Activated CD8-positive, alpha-beta T cell treated with anti-CD3 and anti-CD28 coated beads for 36 hours (primary cell): Measurements from ENCODE around the gene SFRP4. TPM values are rescaled to one million over a fixed set of nuclear protein-coding genes. Genes with fewer than 3 reads are reported as not detected.
A peak's percentile ranks its signal among the peaks of the same experiment; 100 is the strongest.

ENCODE experiments used
- ATAC-seq: fragments of 200-7000 bp; cut with Tn5 transposase; one replicate; pipeline ENCODE4 v1.10.0; 2021; ENCODE audit warnings: mild to moderate bottlenecking, moderate library complexity
- CTCF ChIA-PET: fragments of 350-600 bp; sonication (Branson Sonifier 250); formaldehyde crosslinking; loops from one replicate; lab custom pipeline; 2021; ENCODE audit warnings: antibody characterized with exemption; lab: Charles Lee
- POLR2A ChIA-PET: fragments of 350-600 bp; sonication (Branson Sonifier 250); formaldehyde crosslinking; loops from one replicate; lab custom pipeline; 2021; ENCODE audit warnings: antibody characterized with exemption; lab: Charles Lee
- DNase-seq: peaks from one replicate; pipeline ENCODE4 v3.0.0-alpha.2; 2020
- H3K27ac Mint-ChIP-seq: one replicate; pipeline ENCODE4 v1.8.0; 2021; ENCODE audit warnings: mild to moderate bottlenecking, mixed read lengths
- H3K27me3 Mint-ChIP-seq: one replicate; pipeline ENCODE4 v1.8.0; 2021; ENCODE audit warnings: mixed read lengths
- H3K36me3 Mint-ChIP-seq: one replicate; pipeline ENCODE4 v1.8.0; 2021; ENCODE audit warnings: low read depth, mixed read lengths
- H3K4me1 Mint-ChIP-seq: one replicate; pipeline ENCODE4 v1.8.0; 2021; ENCODE audit warnings: low read depth, mixed read lengths
- H3K4me3 Mint-ChIP-seq: one replicate; pipeline ENCODE4 v1.8.0; 2021; ENCODE audit warnings: mild to moderate bottlenecking, moderate library complexity, mixed read lengths
- H3K9me3 Mint-ChIP-seq: one replicate; pipeline ENCODE4 v1.8.0; 2021; ENCODE audit warnings: mixed read lengths
- intact Hi-C: fragments of 100-400 bp; cut with micrococcal nuclease; formaldehyde crosslinking; loops from one replicate; pipeline ENCODE4 v1.10.0; 2022
- total RNA-seq, 2 experiments: library from RNA; stranded (reverse); gene quantifications; one replicate each; pipeline ENCODE4 v1.2.3, GENCODE V29; 2021
- TF ChIP-seq, protein P1 (sequence below): fragments of 200-600 bp; IDR thresholded peaks from one replicate; pipeline ENCODE4 v1.8.0; 2022; ENCODE audit warnings: antibody characterized with exemption, mild to moderate bottlenecking

The SFRP4 gene
- total RNA-seq, 2 experiments from 2014 or later: not detected

DNA sequence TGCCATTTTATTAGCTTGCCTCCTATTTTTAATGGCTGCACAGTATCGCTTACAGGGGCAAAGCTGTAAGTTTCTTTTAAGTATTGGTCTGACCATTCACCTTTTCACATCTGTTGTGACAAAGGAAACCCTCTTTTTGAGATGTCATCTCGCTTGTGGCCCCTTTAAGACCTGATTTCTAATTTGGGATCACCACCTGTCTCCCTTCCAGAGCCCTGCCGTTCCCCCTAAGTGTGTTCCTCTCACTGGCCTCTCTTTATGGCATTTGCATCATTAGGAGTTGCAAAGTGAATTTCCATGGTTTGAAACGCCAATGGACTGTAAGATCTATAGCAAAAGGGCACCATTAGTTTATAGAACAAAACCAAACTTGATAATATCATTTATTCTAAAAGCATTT, 5.3 kb upstream of the SFRP4 start:
- no peak for ATAC-seq

GRCh38 chr7:37920849-37921805, 4.5 kb upstream of the SFRP4 start:
- Mint-ChIP-seq H3K36me3 (no peaks in the 10 kb centered on the region), H3K9me3 (peaks cover 3% of the 10 kb centered on the region), H3K4me1 (peaks cover 17% of the 10 kb centered on the region), H3K27ac (peak overlapping the region; percentile 36), H3K27me3 (peaks cover 56% of the 10 kb centered on the region), H3K4me3 (peak overlapping the region; percentile 76)
- intact Hi-C loops: no loop called here
- ChIA-PET CTCF (interaction anchor here (0.7 to 4.7 kb wide), 7 partner anchors 9 to 448 kb away, joined by 3 to 25 read pairs (median 4); no protein-coding TSS in a partner anchor), POLR2A (no interaction called here)
- TF ChIP-seq, protein P1, sequence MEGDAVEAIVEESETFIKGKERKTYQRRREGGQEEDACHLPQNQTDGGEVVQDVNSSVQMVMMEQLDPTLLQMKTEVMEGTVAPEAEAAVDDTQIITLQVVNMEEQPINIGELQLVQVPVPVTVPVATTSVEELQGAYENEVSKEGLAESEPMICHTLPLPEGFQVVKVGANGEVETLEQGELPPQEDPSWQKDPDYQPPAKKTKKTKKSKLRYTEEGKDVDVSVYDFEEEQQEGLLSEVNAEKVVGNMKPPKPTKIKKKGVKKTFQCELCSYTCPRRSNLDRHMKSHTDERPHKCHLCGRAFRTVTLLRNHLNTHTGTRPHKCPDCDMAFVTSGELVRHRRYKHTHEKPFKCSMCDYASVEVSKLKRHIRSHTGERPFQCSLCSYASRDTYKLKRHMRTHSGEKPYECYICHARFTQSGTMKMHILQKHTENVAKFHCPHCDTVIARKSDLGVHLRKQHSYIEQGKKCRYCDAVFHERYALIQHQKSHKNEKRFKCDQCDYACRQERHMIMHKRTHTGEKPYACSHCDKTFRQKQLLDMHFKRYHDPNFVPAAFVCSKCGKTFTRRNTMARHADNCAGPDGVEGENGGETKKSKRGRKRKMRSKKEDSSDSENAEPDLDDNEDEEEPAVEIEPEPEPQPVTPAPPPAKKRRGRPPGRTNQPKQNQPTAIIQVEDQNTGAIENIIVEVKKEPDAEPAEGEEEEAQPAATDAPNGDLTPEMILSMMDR: peak; percentile 11
- DNase-seq (peak; percentile 51), ATAC-seq (peak; percentile 67)

More for the DNA sequence above, 5.3 kb upstream of the SFRP4 start:
- H3K9me3 Mint-ChIP-seq: peaks cover 4% of the 10 kb centered on the region
- intact Hi-C loops: no loop called here
- H3K4me1 Mint-ChIP-seq: peaks cover 15% of the 10 kb centered on the region
- no peaks in the 10 kb centered on the region for H3K36me3 Mint-ChIP-seq
- peak overlapping the region; percentile 76 for H3K4me3 Mint-ChIP-seq
- peaks cover 54% of the 10 kb centered on the region for H3K27me3 Mint-ChIP-seq
- DNase-seq: no peak
- CTCF ChIA-PET: interaction anchor here (4.7 kb wide), 1 partner anchor 448 kb away, joined by 25 read pairs; no protein-coding TSS in a partner anchor
- POLR2A ChIA-PET: interaction anchor here (0.5 kb wide), 1 partner anchor 173 kb away, joined by 4 read pairs; no protein-coding TSS in a partner anchor
- no peak overlapping the region for H3K27ac Mint-ChIP-seq
- TF ChIP-seq, protein P1: no peak

DNA sequence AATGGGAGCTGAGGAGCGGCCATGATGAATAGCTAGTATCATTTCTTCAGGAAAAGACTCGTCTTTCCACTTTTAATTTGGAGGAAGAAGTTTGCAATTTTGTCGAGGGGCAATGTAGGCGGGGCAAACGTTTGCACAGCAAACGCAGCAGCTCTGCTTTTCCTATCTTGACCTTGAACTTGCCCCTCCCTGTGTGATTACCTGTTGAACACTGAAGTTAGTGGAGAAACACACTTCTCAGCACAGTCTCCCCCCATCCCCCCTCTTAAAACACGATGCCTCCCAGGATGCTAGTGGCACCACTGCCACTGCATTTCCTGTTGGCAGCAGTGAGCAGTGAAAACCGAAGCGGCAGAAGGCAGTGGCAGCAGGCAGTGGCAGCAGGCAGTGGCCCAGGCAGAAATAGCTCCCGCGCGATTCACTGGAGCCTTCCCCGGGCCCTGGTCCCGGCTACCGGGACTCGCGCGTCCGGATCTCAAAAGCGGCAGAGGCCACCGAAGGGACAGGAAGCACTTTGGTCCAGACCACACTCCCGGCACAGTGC, 3.8 kb upstream of the SFRP4 start, which contains the start of gene EPDR1:
Gene EPDR1 (plus strand): TSS at position 336 of the 544 bp plus-strand sequence. CDS start 300 bp downstream, outside the sequence.
- ATAC-seq (peak; percentile 75), DNase-seq (peak; percentile 67)
- Mint-ChIP-seq H3K27ac (peak within 1 kb of the TSS; percentile 68), H3K27me3 (peaks cover 62% of the 10 kb centered on the region), H3K4me3 (peak within 1 kb of the TSS; percentile 76), H3K36me3 (no peaks in the 10 kb centered on the region), H3K4me1 (peaks cover 19% of the 10 kb centered on the region), H3K9me3 (no peaks in the 10 kb centered on the region)
- CTCF ChIA-PET: interaction anchor here (0.6 to 4.7 kb wide), 9 partner anchors 8 to 449 kb away, joined by 3 to 25 read pairs (median 3); no protein-coding TSS in a partner anchor
- POLR2A ChIA-PET: no interaction called here
- intact Hi-C loops: no loop called here
- TF ChIP-seq, protein P1: no peak

- Mint-ChIP-seq H3K4me1 (peaks cover 19% of the 10 kb centered on the region), H3K36me3 (no peaks in the 10 kb centered on the region), H3K27ac (no peak overlapping the region), H3K4me3 (no peak overlapping the region), H3K9me3 (no peaks in the 10 kb centered on the region), H3K27me3 (peaks cover 72% of the 10 kb centered on the region)
- TF ChIP-seq, protein P1: peak; percentile 20
- ATAC-seq: no peak
- no peak for DNase-seq
- ChIA-PET CTCF (interaction anchor here (0.9 to 4.7 kb wide), 7 partner anchors 12 to 451 kb away, joined by 3 to 25 read pairs (median 9); no protein-coding TSS in a partner anchor), POLR2A (no interaction called here)
- intact Hi-C loops: no loop called here
Observed at GRCh38 chr7:37918526-37918925, 1.9 kb upstream of the SFRP4 start.
